SK-N-MC (cell line): ENCODE results near the gene DDX25.
"Not testable (repeated sequence)": the region's sequence is repeated elsewhere in the genome, so short reads cannot be mapped to it uniquely, and the experiment has no call there.

Experiments used
- DNase-seq: peaks from one replicate; pipeline ENCODE4 v3.0.0-alpha.2; 2011; ENCODE audit warnings: low read depth, low spot score
- H3K27ac ChIP-seq: fragments of 200-600 bp; sonication (generic); 2 replicates; pipeline ENCODE4 v1.5.1; 2016; ENCODE audit warnings: mixed run types
- H3K36me3 ChIP-seq: fragments of 200-600 bp; sonication (generic); 2 replicates; pipeline ENCODE4 v1.6.1; 2017; ENCODE audit warnings: antibody characterized with exemption, low read length, mixed read lengths; ENCODE audit not compliant: insufficient read depth
- H3K4me3 ChIP-seq: fragments of 200-600 bp; sonication (generic); 2 replicates; pipeline ENCODE4 v1.5.1; 2016
- H3K9ac ChIP-seq: fragments of 200-600 bp; sonication (generic); 2 replicates; pipeline ENCODE4 v1.8.0; 2017; ENCODE audit warnings: mixed run types, mixed read lengths; ENCODE audit not compliant: insufficient read length
- H3K9me3 ChIP-seq: fragments of 200-600 bp; sonication (generic); 2 replicates; pipeline ENCODE4 v1.6.1; 2017; ENCODE audit warnings: low read depth, mild to moderate bottlenecking, antibody characterized with exemption, low read length, moderate library complexity, mixed read lengths
- EZH2 ChIP-seq: fragments of 200-600 bp; sonication (generic); IDR thresholded peaks from one replicate; pipeline ENCODE4 v1.6.1; 2017; ENCODE audit warnings: antibody characterized with exemption
- FOXP2 ChIP-seq: optimal IDR thresholded peaks from 2 replicates; pipeline ENCODE3; 2011; ENCODE audit warnings: mild to moderate bottlenecking, moderate library complexity; ENCODE audit not compliant: insufficient read depth; ENCODE audit errors: extremely low read length, control extremely low read depth
- POLR2AphosphoS5 ChIP-seq: IDR thresholded peaks from 2 replicates; pipeline ENCODE4 v1.6.1; 2012; ENCODE audit warnings: mild to moderate bottlenecking, low read depth, low read length, borderline replicate concordance

DDX25 gene

GRCh38 chr11:125903711-125904659 lies at the start of gene DDX25:
DDX25 (plus strand) TSS chr11:125904508; CDS start chr11:125904518, 10 bp downstream.
- Histone ChIP-seq H3K4me3 (peak within 1 kb of the TSS; percentile 100), H3K36me3 (peaks cover 10% of the 10 kb centered on the region), H3K27ac (no peak within 1 kb of the TSS), H3K9ac (no peak within 1 kb of the TSS), H3K9me3 (no peaks in the 10 kb centered on the region)
- no peak for TF ChIP-seq FOXP2
- TF ChIP-seq POLR2AphosphoS5, result no peak
- peak; percentile 35 for TF ChIP-seq EZH2
- DNase-seq, result no peak

- not testable (repeated sequence) for DNase-seq, H3K27ac ChIP-seq, H3K9me3 ChIP-seq, H3K4me3 ChIP-seq, H3K9ac ChIP-seq, H3K36me3 ChIP-seq
Measured at GRCh38 chr11:125857670-125858069, 46.6 kb upstream of the DDX25 start.

GRCh38 chr11:125862786-125863185 lies 41.5 kb upstream of the DDX25 start:
- not testable (repeated sequence) for DNase-seq, H3K36me3 ChIP-seq, H3K27ac ChIP-seq, H3K9ac ChIP-seq, H3K9me3 ChIP-seq, H3K4me3 ChIP-seq

- not testable (repeated sequence) for H3K4me3 ChIP-seq, DNase-seq, H3K9me3 ChIP-seq, H3K27ac ChIP-seq, H3K9ac ChIP-seq, H3K36me3 ChIP-seq
Measured at GRCh38 chr11:125865354-125865753, 39.0 kb upstream of the DDX25 start.

GRCh38 chr11:125869521-125869920 lies 34.8 kb upstream of the DDX25 start:
- Histone ChIP-seq H3K36me3 (no peaks in the 10 kb centered on the region), H3K9ac (no peak overlapping the region), H3K4me3 (no peak overlapping the region), H3K9me3 (no peaks in the 10 kb centered on the region), H3K27ac (no peak overlapping the region)
- no peak for DNase-seq
- TF ChIP-seq FOXP2 (no peak), EZH2 (no peak), POLR2AphosphoS5 (no peak)

- Histone ChIP-seq H3K36me3 (no peaks in the 10 kb centered on the region), H3K9ac (no peak overlapping the region), H3K27ac (no peak overlapping the region), H3K4me3 (no peak overlapping the region), H3K9me3 (no peaks in the 10 kb centered on the region)
- no peak for TF ChIP-seq FOXP2
- no peak for TF ChIP-seq POLR2AphosphoS5
- TF ChIP-seq EZH2, result no peak
- DNase-seq, result no peak
Measured at GRCh38 chr11:125871391-125872137, 32.7 kb upstream of the DDX25 start.

GRCh38 chr11:125872138-125872491 lies 32.2 kb upstream of the DDX25 start:
- TF ChIP-seq POLR2AphosphoS5, result no peak
- TF ChIP-seq FOXP2, result no peak
- no peak for TF ChIP-seq EZH2
- Histone ChIP-seq H3K36me3 (no peaks in the 10 kb centered on the region), H3K27ac (no peak overlapping the region), H3K4me3 (no peak overlapping the region), H3K9me3 (no peaks in the 10 kb centered on the region), H3K9ac (no peak overlapping the region)
- no peak for DNase-seq

- TF ChIP-seq POLR2AphosphoS5 (no peak), EZH2 (no peak), FOXP2 (no peak)
- no peak for DNase-seq
- H3K9ac ChIP-seq, result no peak overlapping the region
Measured at GRCh38 chr11:125873881-125874555, 30.3 kb upstream of the DDX25 start.

More at GRCh38 chr11:125873881-125874555, 30.3 kb upstream of the DDX25 start:
- Histone ChIP-seq H3K36me3 (no peaks in the 10 kb centered on the region), H3K27ac (no peak overlapping the region), H3K4me3 (no peak overlapping the region), H3K9me3 (no peaks in the 10 kb centered on the region)
